ENCODE results near the gene TTLL11.

Gene TTLL11, protein sequence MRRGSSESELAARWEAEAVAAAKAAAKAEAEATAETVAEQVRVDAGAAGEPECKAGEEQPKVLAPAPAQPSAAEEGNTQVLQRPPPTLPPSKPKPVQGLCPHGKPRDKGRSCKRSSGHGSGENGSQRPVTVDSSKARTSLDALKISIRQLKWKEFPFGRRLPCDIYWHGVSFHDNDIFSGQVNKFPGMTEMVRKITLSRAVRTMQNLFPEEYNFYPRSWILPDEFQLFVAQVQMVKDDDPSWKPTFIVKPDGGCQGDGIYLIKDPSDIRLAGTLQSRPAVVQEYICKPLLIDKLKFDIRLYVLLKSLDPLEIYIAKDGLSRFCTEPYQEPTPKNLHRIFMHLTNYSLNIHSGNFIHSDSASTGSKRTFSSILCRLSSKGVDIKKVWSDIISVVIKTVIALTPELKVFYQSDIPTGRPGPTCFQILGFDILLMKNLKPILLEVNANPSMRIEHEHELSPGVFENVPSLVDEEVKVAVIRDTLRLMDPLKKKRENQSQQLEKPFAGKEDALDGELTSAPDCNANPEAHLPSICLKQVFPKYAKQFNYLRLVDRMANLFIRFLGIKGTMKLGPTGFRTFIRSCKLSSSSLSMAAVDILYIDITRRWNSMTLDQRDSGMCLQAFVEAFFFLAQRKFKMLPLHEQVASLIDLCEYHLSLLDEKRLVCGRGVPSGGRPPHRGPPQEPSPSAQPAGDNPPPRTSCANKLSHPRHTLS

GRCh38 chr9:122092611-122093506 lies at the start of gene TTLL11:
TTLL11 (minus strand) TSS chr9:122093308; CDS start chr9:122093148, 160 bp downstream.
- FAIRE-seq, result no peak

GRCh38 chr9:122141671-122142070 lies 48.6 kb upstream of the TTLL11 start:
- no peak for FAIRE-seq

DNA sequence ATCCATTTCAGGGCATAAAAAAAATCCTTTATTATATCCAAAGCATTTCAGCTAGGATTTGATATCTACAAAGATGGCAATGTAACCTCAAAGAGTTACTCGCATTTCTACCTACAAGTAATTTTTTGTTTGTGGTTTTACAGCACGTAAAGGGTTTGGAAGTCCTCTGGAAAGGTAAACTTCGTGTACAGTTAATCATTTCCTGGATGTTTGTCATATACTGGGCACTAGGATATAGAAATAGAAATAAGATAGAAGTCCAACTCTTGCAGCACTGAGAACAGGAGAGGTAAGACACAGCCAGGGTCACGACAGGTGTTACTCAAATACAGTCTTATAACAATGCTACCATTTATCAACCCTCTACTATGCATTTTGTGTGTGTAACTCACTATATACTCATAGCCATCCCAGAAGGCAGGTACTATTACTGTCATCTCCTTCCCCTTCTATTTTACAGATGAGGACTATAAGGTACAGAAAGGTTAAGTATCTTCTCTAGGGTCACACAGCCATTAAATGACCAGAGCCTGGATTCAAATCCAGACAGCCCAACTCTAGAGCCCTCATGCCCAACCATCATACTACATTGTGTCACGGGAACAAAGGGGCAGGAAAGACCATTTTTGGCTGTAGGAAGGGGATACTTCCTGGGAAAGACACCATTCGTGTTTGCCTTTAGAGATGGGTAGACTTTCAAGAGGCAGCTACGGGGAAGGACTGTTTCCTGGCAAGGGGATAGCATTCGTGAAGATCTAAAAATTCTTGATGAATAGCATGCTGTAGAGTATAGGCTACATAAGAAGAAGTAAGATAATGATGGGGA lies 47.5 kb upstream of the TTLL11 start:
- no peak for FAIRE-seq

DNA sequence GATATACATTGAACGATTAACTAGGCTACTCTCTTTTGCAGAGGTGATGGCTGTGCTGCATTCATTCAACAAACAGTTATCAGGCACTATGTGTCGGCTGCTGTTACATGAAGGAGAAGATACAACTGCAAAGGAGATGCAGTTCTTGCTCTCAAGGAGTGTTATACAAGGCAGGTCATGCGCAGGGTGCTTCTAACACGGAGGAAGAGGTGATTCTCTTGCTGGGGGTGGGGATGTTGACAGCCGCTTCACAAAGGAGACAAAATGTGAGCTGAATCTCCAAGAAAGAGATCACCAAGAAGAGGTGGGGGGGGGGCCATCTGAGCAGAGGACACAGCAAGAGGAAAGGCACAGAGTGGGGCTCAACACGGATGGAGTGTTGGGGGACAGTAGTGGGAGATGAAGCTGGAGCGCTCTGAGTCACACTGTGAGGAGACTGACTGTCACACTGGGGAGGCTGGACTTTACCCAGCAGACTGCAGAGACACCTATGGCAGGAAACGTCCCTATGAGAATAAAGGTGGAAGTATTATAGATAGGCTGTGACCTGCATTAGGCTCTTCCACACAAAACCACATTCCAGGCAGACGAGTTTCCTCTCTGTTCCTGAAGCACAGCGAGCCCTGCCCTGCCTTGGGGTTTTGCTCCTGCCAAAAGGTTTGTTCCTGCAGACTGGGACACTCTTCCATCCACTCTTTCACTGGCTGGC lies 45.6 kb upstream of the TTLL11 start:
- FAIRE-seq, result no peak

GRCh38 chr9:122135529-122135859 lies 42.4 kb upstream of the TTLL11 start:
- FAIRE-seq, result no peak

GRCh38 chr9:122134822-122135528 lies 41.9 kb upstream of the TTLL11 start:
- no peak for FAIRE-seq

DNA sequence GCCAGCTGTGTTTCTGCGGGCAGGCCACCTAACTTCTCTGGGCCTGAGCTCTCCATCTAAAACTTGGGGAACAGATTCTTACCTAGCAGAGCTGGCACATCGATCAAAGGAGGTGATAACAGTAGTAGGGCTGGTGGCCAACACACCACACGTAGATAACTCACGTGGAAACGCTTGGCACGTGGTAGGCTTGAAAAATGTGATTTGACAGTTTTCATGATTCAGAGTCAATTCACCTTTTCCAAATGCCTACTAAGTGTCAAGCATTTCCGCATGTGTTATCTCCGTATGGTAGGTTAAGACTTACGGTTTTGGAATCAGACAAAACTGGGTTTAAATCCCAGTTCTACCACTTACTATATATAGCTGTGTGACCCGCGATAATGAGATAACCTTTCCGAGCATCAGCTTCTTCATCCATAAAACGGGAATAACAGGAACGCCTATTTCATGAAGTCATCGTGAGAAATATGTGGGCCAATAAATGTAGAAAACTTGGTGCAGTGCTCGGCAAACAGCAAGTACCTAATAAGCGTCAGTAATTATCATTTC lies 41.0 kb upstream of the TTLL11 start:
- FAIRE-seq, result no peak

DNA sequence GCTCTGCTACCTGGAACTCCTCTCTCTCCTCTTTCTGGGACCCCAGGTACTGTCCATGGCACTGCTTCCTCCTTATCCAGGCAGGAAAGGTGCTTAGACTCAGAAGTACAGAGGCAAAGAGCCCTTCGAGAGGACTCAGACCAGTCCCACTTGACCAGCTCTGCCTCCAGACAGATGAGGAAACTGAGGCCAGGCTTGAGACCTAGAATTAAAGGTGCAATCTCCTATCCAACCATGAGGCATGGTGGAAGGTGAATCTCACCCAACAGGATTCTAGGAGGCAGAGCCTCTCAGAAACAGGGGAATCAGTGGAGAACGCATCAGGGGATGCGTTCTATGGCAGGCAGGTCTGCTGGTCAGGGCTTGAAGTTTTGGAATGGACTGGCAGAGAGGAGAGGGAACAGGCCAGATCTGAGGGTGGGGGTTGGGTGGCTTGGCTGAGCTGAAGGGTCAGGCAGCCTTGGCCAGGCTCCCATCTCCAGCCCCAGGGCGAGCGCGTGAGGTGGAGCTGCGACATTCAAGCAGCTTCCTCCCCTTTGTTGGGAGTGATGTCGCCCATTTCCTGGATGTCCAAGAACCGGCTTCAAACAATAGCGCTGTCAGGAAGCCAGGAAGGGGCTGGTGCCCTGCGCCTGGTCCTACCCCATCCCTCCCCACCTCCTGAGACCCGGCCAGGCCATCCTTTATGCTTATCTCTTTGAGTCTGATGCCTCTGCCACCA lies 40.3 kb upstream of the TTLL11 start:
- FAIRE-seq, result no peak

- FAIRE-seq, result no peak
Observed at GRCh38 chr9:122132539-122132938, 39.4 kb upstream of the TTLL11 start.

GRCh38 chr9:122131401-122132001 lies 38.4 kb upstream of the TTLL11 start:
- FAIRE-seq, result no peak

DNA sequence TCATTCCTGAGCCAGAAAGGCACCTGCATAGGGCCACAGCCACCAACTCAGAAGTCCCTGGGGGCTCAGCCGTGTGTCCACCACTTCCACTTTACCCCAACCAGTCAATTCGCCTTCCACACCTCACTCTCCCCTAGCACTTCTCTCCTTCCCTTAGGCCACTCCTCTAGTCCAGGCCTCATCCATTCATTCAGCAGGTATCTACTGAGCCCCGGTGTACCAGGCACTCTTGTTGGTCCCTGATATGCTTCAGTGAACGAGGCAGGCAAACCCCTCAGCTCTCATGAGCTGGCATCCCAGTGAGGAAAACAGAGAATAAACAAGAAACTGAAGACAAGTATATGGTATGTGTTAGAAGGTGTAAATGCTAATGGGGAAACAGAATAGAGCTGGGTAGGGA lies 37.7 kb upstream of the TTLL11 start:
- FAIRE-seq, result no peak

DNA sequence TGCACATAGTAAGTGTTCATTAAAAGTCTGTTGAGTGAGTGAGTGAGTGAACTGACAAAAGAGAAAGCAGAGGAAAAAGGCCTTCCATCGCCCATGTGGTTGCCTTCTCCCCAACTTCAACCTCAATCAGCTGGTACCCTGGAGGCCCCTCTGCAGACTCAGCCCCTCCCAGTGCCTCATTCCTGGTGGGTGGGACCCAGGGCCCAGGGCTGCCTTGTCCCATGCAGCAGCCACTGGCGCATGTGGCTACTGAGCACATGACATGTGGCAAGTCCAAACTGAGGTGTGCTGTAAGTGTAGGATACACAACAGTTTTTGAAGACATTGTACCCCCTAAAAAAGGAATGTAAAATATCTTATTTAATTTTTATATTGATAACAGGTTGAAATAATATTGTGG lies 36.9 kb upstream of the TTLL11 start:
- no peak for FAIRE-seq

DNA sequence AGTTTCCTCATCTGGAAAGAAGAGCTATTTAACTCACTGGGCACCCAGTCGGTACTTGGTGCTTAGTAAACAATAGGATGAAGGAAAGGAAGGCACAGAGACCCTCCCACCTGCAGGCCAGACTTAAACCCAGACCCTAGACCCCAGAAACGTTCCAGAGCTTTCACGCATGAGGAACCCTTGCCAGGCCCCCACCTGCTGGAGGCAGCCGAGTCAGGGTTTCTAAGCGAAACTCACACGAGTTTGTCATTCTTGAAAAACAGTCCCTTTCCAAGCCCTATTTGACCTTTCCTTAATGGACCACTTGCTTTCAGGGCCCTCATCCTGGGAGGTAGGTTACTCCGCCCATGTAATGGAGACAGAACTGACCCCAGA lies 35.8 kb upstream of the TTLL11 start:
- FAIRE-seq, result no peak

GRCh38 chr9:122128007-122128968 lies 35.2 kb upstream of the TTLL11 start:
- no peak for FAIRE-seq

DNA sequence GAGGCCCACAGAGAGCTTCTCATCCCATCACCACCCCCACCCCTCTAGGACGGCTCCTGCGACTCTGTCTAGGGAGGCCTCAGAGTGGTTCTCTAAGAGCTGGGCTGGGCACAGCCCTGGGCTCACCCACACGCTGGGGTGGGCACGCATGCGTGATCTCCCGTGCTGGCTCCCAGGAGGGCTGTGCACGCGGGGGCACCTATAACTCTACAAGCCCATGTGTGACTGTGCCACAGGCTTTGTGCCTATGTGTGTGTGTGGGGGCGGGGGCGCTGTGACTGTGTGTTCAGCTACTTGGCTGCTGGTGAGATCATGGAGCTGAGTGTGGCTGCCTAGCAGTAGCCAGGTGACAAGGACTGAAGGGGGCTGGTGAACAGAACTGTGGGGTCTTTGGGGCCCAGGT lies 34.3 kb upstream of the TTLL11 start:
- FAIRE-seq, result no peak

DNA sequence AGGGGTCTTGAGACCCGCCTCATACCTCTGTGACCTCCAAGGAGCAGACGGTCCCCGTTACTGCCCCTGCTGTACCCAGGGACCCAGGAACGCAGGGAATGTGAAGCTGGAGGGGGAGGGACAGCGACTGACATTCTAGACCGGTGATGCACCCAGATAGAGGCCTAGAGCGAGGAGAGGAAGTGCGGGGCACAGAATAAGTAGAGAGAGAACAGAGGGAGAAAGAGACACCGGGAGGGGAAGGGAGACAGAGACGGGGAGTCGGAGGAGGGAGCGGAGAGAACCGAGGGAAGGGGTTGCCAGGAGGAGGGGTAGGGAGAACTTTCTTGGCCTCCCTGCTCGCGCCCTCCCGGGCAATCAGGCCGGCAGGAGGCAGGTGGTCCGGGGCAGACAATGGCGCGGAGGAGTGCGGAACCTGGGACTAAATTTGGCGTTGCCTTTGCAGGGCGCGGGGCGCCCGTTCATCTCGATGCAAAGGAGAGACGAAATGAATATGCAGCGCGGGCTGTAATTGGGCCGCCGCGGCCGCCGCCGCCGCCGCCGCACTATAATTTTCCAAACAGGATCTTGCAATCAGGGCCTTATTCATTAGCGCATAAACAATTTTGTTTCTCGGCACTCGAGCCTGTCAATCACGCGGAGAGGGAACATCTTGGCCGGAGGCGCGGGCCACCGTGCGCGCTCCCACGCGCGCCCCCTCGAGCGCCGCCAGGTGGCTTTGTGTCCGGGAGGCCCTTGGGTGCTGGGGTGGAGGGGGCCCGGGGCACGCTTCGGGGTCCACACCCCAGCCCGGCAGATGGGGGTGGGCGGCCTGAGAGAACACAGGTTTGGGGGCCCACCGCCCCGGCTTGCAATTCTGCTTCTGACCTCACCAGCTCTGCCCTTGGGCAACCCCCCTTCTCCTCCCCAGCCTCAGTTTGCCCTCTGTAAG lies 33.5 kb upstream of the TTLL11 start:
- FAIRE-seq, result no peak
